GM12892 (cell line): Measurements from ENCODE around the gene NEGR1.

Source experiments
- POLR2A ChIP-seq: IDR thresholded peaks from 2 replicates; pipeline ENCODE4 v1.6.1; 2011; ENCODE audit warnings: low read depth, low read length, control low read depth
- POLR2AphosphoS5 ChIP-seq: IDR thresholded peaks from 2 replicates; pipeline ENCODE4 v1.6.1; 2011; ENCODE audit warnings: low read depth, low read length, control low read depth
- TAF1 ChIP-seq: IDR thresholded peaks from 2 replicates; pipeline ENCODE4 v1.6.1; 2011; ENCODE audit warnings: low read depth, mild to moderate bottlenecking, control low read depth, low read length, borderline replicate concordance

DNA sequence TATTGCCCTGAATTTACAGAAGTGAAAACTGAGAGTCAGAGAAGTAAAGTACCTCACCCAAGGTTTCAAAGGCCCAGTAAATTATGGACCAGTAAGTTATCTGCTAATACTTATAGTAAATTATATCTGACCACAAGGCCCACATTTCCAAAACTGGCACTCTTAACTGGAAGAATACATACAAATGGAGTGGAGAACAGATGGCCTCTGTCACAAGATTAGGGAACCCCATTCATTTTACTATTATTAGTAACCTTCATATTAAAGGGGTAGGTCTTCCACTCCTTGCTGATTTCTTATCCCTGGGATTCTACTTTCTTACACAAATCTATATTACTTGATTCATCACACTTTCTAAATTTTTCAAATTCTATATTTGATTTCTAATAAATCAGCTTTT is 588.8 kb downstream of the NEGR1 start:
- TF ChIP-seq POLR2A (no peak), POLR2AphosphoS5 (no peak), TAF1 (no peak)
